HEK293 (cell line): ENCODE measurements around the gene NAV2.
A peak's percentile ranks its signal among the peaks of the same experiment; 100 is the strongest.

ENCODE experiments used
- KLF1 ChIP-seq: fragments of 450-650 bp; formaldehyde crosslinking; IDR thresholded peaks from 2 replicates; pipeline ENCODE4 v1.5.1; 2016; ENCODE audit warnings: missing biosample characterization, missing genetic modification characterization
- KLF7 ChIP-seq: fragments of 450-650 bp; formaldehyde crosslinking; IDR thresholded peaks from 2 replicates; pipeline ENCODE4 v1.5.1; 2016; ENCODE audit warnings: missing biosample characterization, missing genetic modification characterization, borderline replicate concordance
- OSR2 ChIP-seq: fragments of 450-650 bp; formaldehyde crosslinking; IDR thresholded peaks from 2 replicates; pipeline ENCODE4 v1.5.1; 2016; ENCODE audit warnings: missing biosample characterization, missing genetic modification characterization
- PATZ1 ChIP-seq: fragments of 450-650 bp; formaldehyde crosslinking; IDR thresholded peaks from 2 replicates; pipeline ENCODE4 v1.5.1; 2016; ENCODE audit warnings: missing biosample characterization, missing genetic modification characterization
- SCRT1 ChIP-seq: fragments of 450-650 bp; formaldehyde crosslinking; IDR thresholded peaks from 2 replicates; pipeline ENCODE4 v1.5.1; 2016; ENCODE audit warnings: missing biosample characterization, missing genetic modification characterization, borderline replicate concordance
- TCF7L2 ChIP-seq: IDR thresholded peaks from 2 replicates; pipeline ENCODE4 v1.6.1; 2011; ENCODE audit warnings: low read depth, mild to moderate bottlenecking, inconsistent platforms, low read length, moderate library complexity, borderline replicate concordance
- WT1 ChIP-seq: fragments of 450-650 bp; formaldehyde crosslinking; IDR thresholded peaks from 2 replicates; pipeline ENCODE4 v1.5.1; 2016; ENCODE audit warnings: missing biosample characterization, missing genetic modification characterization
- ZBTB26 ChIP-seq: fragments of 450-650 bp; formaldehyde crosslinking; optimal IDR thresholded peaks from 2 replicates; pipeline ENCODE3; 2016; ENCODE audit warnings: missing biosample characterization, mild to moderate bottlenecking, missing genetic modification characterization
- ZFP3 ChIP-seq: fragments of 450-650 bp; formaldehyde crosslinking; IDR thresholded peaks from 2 replicates; pipeline ENCODE4 v1.5.1; 2016; ENCODE audit warnings: low read depth, missing biosample characterization, missing genetic modification characterization
- ZNF10 ChIP-seq: fragments of 450-650 bp; formaldehyde crosslinking; IDR thresholded peaks from 2 replicates; pipeline ENCODE4 v1.5.1; 2017; ENCODE audit warnings: missing biosample characterization, missing genetic modification characterization
- ZNF121 ChIP-seq: fragments of 450-650 bp; formaldehyde crosslinking; IDR thresholded peaks from 2 replicates; pipeline ENCODE4 v1.5.1; 2016; ENCODE audit warnings: missing biosample characterization, missing genetic modification characterization
- ZNF133 ChIP-seq: fragments of 450-650 bp; formaldehyde crosslinking; IDR thresholded peaks from 2 replicates; pipeline ENCODE4 v1.5.1; 2016; ENCODE audit warnings: missing biosample characterization, missing genetic modification characterization
- ZNF138 ChIP-seq: fragments of 450-650 bp; formaldehyde crosslinking; IDR thresholded peaks from 2 replicates; pipeline ENCODE4 v1.5.1; 2016; ENCODE audit warnings: missing biosample characterization, missing genetic modification characterization, borderline replicate concordance
- ZNF24 ChIP-seq: fragments of 450-650 bp; formaldehyde crosslinking; IDR thresholded peaks from 2 replicates; pipeline ENCODE4 v1.5.1; 2016; ENCODE audit warnings: missing biosample characterization, missing genetic modification characterization
- ZNF274 ChIP-seq, 2 experiments: fragments of 200-500 bp in 1 of 2; fragments of 450-650 bp in 1 of 2; sonication (Bioruptor generic) in 1 of 2; formaldehyde crosslinking in 1 of 2; IDR thresholded peaks; 2 replicates each; pipeline versions ENCODE4 v1.5.1 to v1.6.1; 2014 to 2016; ENCODE audit warnings: borderline replicate concordance in 1 of 2, inconsistent platforms in 1 of 2, low read length in 1 of 2, missing biosample characterization in 1 of 2, missing genetic modification characterization in 1 of 2
- ZNF391 ChIP-seq: fragments of 450-650 bp; formaldehyde crosslinking; IDR thresholded peaks from 2 replicates; pipeline ENCODE4 v1.5.1; 2016; ENCODE audit warnings: low read depth, missing biosample characterization, missing genetic modification characterization, borderline replicate concordance
- ZNF394 ChIP-seq: fragments of 450-650 bp; formaldehyde crosslinking; IDR thresholded peaks from 2 replicates; pipeline ENCODE4 v1.5.1; 2016; ENCODE audit warnings: missing biosample characterization, missing genetic modification characterization, mild to moderate bottlenecking, moderate library complexity, borderline replicate concordance
- ZNF548 ChIP-seq: fragments of 450-650 bp; formaldehyde crosslinking; IDR thresholded peaks from 2 replicates; pipeline ENCODE4 v1.5.1; 2016; ENCODE audit warnings: missing biosample characterization, missing genetic modification characterization
- ZNF558 ChIP-seq: fragments of 450-650 bp; formaldehyde crosslinking; IDR thresholded peaks from 2 replicates; pipeline ENCODE4 v1.5.1; 2016; ENCODE audit warnings: missing biosample characterization, missing genetic modification characterization
- ZNF624 ChIP-seq: fragments of 450-650 bp; formaldehyde crosslinking; IDR thresholded peaks from 2 replicates; pipeline ENCODE4 v1.5.1; 2017; ENCODE audit warnings: missing biosample characterization, missing genetic modification characterization
- ZNF660 ChIP-seq: fragments of 450-650 bp; IDR thresholded peaks from 2 replicates; pipeline ENCODE4 v1.5.1; 2018; ENCODE audit warnings: missing biosample characterization, mild to moderate bottlenecking, missing genetic modification characterization
- ZNF704 ChIP-seq: fragments of 450-650 bp; formaldehyde crosslinking; IDR thresholded peaks from 2 replicates; pipeline ENCODE4 v1.5.1; 2016; ENCODE audit warnings: missing biosample characterization, missing genetic modification characterization
- ZNF76 ChIP-seq: fragments of 450-650 bp; formaldehyde crosslinking; IDR thresholded peaks from 2 replicates; pipeline ENCODE4; 2016; ENCODE audit warnings: low read depth, missing biosample characterization, missing genetic modification characterization, borderline replicate concordance
- ZNF776 ChIP-seq: fragments of 450-650 bp; formaldehyde crosslinking; IDR thresholded peaks from 2 replicates; pipeline ENCODE4 v1.5.0; 2017; ENCODE audit warnings: missing biosample characterization, missing genetic modification characterization, borderline replicate concordance
- ZNF792 ChIP-seq: fragments of 450-650 bp; formaldehyde crosslinking; IDR thresholded peaks from 2 replicates; pipeline ENCODE4 v1.5.1; 2016; ENCODE audit warnings: missing biosample characterization, missing genetic modification characterization
- ZNF830 ChIP-seq: fragments of 450-650 bp; IDR thresholded peaks from 2 replicates; pipeline ENCODE4 v1.5.0; 2018; ENCODE audit warnings: missing biosample characterization, missing genetic modification characterization, low read depth, mild to moderate bottlenecking, moderate library complexity
- TF ChIP-seq, protein P1 (sequence below): fragments of 450-650 bp; formaldehyde crosslinking; IDR thresholded peaks from 2 replicates; pipeline ENCODE4 v1.5.1; 2016; ENCODE audit warnings: missing biosample characterization, missing genetic modification characterization
- TF ChIP-seq, protein P2 (sequence below): sonication (generic); formaldehyde crosslinking; IDR thresholded peaks from 2 replicates; pipeline ENCODE4 v1.8.1; 2022; ENCODE audit warnings: mild to moderate bottlenecking, moderate library complexity, missing genetic modification reagents
- TF ChIP-seq, protein P3 (sequence below): fragments of 450-650 bp; formaldehyde crosslinking; IDR thresholded peaks from 2 replicates; pipeline ENCODE4 v1.5.1; 2017; ENCODE audit warnings: missing biosample characterization, missing genetic modification characterization

Gene NAV2

DNA sequence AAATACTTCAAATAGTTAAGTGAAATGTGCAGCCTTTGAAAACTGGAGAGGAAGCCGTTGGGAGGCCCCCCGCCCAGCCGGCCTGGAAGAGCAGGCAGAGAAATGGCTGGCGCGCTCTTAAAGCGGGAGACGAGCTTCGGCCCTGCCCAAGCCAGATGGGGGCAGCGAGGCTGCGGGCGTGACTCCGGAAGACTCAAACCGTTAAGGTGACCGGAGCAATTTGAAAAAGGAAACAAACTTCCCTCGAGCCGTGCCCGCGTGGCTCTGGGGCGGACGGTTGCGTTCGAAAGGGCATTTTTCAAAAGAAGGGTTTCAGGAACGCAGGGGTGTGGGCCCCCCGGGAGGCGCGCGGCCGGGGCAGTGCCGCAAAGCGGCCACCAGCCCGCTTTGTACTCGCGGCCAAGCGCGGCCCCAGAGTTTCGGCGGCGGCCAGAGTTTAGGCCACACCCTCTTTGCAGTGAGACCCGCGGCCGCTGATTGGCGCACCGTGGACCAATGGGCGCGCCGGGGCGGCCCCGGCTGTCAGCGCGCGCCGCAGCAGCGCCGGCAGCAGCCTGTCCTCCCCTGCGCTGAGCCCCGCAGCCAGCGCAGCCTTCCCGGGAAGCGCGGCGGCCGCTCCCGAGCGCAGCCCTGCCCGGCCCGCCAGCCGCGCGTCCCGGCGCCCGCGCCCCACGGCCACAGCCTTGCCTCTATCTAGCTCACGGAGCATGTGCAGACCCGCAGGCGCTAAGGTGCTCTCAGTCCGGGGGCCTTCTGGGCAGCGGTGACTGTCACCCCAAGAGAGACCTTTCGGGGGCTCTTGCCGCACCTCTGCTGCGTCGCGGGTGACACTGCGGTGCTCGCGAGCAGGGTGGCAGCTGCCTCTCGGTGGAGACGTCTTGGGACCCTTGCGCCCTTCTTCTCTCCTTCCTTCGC lies at the start of gene NAV2 (continued):
- TF ChIP-seq ZNF704 (tag by site-specific recombination) (no peak), ZNF548 (no peak), OSR2 (tag by site-specific recombination) (no peak), ZNF558 (tag by site-specific recombination) (0 out of 2 replicates have a peak, but pooled peaks have one; percentile 16), ZNF121 (0 out of 2 replicates have a peak, but pooled peaks have one; percentile 30), ZNF274 (IDR thresholded peaks at IDR 0.05; ENCODE audit: low read length) (no peak), ZNF274 (tag by site-specific recombination; IDR thresholded peaks at IDR 0.05; ENCODE audit: borderline replicate concordance) (no peak), ZFP3 (tag by site-specific recombination) (no peak), KLF7 (tag by site-specific recombination) (peak; percentile 54; the same call in 1 of the 2 replicates), ZNF830 (no peak), SCRT1 (no peak), TCF7L2 (no peak), ZNF792 (no peak), ZNF24 (tag by site-specific recombination) (peak; percentile 55; the same call in 1 of the 2 replicates), PATZ1 (tag by site-specific recombination) (peak; percentile 85), ZNF660 (tag by site-specific recombination) (no peak; the same call in 1 of the 2 replicates), ZNF624 (tag by site-specific recombination) (no peak), ZNF138 (tag by site-specific recombination) (no peak), ZNF391 (peak; percentile 87; the same call in 1 of the 2 replicates), ZNF10 (tag by site-specific recombination) (no peak), KLF1 (tag by site-specific recombination) (peak; percentile 61), WT1 (tag by site-specific recombination) (0 out of 2 replicates have a peak, but pooled peaks have one; percentile 52), ZBTB26 (peak; percentile 91), ZNF76 (tag by site-specific recombination) (peak; percentile 57; the same call in 1 of the 2 replicates), ZNF776 (tag by site-specific recombination) (no peak), ZNF394 (peak; percentile 63), ZNF133 (tag by site-specific recombination) (no peak)
- TF ChIP-seq, protein P1, sequence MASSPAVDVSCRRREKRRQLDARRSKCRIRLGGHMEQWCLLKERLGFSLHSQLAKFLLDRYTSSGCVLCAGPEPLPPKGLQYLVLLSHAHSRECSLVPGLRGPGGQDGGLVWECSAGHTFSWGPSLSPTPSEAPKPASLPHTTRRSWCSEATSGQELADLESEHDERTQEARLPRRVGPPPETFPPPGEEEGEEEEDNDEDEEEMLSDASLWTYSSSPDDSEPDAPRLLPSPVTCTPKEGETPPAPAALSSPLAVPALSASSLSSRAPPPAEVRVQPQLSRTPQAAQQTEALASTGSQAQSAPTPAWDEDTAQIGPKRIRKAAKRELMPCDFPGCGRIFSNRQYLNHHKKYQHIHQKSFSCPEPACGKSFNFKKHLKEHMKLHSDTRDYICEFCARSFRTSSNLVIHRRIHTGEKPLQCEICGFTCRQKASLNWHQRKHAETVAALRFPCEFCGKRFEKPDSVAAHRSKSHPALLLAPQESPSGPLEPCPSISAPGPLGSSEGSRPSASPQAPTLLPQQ, result peak; percentile 100
- TF ChIP-seq, protein P2, sequence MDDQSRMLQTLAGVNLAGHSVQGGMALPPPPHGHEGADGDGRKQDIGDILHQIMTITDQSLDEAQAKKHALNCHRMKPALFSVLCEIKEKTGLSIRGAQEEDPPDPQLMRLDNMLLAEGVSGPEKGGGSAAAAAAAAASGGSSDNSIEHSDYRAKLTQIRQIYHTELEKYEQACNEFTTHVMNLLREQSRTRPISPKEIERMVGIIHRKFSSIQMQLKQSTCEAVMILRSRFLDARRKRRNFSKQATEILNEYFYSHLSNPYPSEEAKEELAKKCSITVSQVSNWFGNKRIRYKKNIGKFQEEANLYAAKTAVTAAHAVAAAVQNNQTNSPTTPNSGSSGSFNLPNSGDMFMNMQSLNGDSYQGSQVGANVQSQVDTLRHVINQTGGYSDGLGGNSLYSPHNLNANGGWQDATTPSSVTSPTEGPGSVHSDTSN (CRISPR knock-in tag), result peak; percentile 80
- TF ChIP-seq, protein P3, sequence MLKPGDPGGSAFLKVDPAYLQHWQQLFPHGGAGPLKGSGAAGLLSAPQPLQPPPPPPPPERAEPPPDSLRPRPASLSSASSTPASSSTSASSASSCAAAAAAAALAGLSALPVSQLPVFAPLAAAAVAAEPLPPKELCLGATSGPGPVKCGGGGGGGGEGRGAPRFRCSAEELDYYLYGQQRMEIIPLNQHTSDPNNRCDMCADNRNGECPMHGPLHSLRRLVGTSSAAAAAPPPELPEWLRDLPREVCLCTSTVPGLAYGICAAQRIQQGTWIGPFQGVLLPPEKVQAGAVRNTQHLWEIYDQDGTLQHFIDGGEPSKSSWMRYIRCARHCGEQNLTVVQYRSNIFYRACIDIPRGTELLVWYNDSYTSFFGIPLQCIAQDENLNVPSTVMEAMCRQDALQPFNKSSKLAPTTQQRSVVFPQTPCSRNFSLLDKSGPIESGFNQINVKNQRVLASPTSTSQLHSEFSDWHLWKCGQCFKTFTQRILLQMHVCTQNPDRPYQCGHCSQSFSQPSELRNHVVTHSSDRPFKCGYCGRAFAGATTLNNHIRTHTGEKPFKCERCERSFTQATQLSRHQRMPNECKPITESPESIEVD (tag by site-specific recombination), result no peak
